Activated B cell treated with CpG ODN at 0.5 μM for 24 hours (primary cell): ENCODE measurements around the gene SLC17A4. TPM values are rescaled to one million over a fixed set of nuclear protein-coding genes. Genes with fewer than 3 reads are reported as not detected.

Experiments used
- ATAC-seq: fragments of 200-7000 bp; cut with Tn5 transposase; one replicate; pipeline ENCODE4 v1.10.0; 2021; ENCODE audit warnings: low read depth, mild to moderate bottlenecking, moderate library complexity
- CTCF ChIA-PET: fragments of 350-600 bp; sonication (Branson Sonifier 250); formaldehyde crosslinking; loops from one replicate; lab custom pipeline; 2021; ENCODE audit warnings: antibody characterized with exemption; lab: Charles Lee
- POLR2A ChIA-PET: fragments of 350-600 bp; sonication (Branson Sonifier 250); formaldehyde crosslinking; loops from one replicate; lab custom pipeline; 2021; ENCODE audit warnings: antibody characterized with exemption; lab: Charles Lee
- DNase-seq: peaks from one replicate; pipeline ENCODE4 v3.0.0; 2022
- H3K27ac Mint-ChIP-seq: one replicate; pipeline ENCODE4 v1.8.0; 2020; ENCODE audit warnings: mixed read lengths
- H3K27me3 Mint-ChIP-seq: one replicate; pipeline ENCODE4 v1.8.0; 2021; ENCODE audit warnings: mixed read lengths
- H3K36me3 Mint-ChIP-seq: one replicate; pipeline ENCODE4 v1.8.0; 2021; ENCODE audit warnings: low read depth, mixed read lengths
- H3K4me1 Mint-ChIP-seq: one replicate; pipeline ENCODE4 v1.8.0; 2021; ENCODE audit warnings: mixed read lengths
- H3K4me3 Mint-ChIP-seq: one replicate; pipeline ENCODE4 v1.8.0; 2020; ENCODE audit warnings: mild to moderate bottlenecking, mixed read lengths
- H3K9me3 Mint-ChIP-seq: one replicate; pipeline ENCODE4 v1.8.0; 2020; ENCODE audit warnings: mixed read lengths
- intact Hi-C: fragments of 100-400 bp; cut with micrococcal nuclease; formaldehyde crosslinking; loops from one replicate; pipeline ENCODE4 v1.15.1; 2024
- total RNA-seq: library from RNA; stranded (reverse); gene quantifications from 2 replicates; pipeline ENCODE4 v1.2.3, GENCODE V29; 2022
- TF ChIP-seq, protein P1 (sequence below): fragments of 200-600 bp; IDR thresholded peaks from one replicate; pipeline ENCODE4 v1.8.0; 2022; ENCODE audit warnings: antibody characterized with exemption, mild to moderate bottlenecking

SLC17A4 gene
- total RNA-seq, 1 donor from 2014 or later: not detected

- H3K27me3 Mint-ChIP-seq: no peaks in the 10 kb centered on the region
- intact Hi-C loops: loop anchor here (10.0 kb wide), 1 partner anchor 305 kb away; no protein-coding TSS in a partner anchor
- no peak for ATAC-seq
- H3K27ac Mint-ChIP-seq: no peak overlapping the region
- TF ChIP-seq, protein P1, sequence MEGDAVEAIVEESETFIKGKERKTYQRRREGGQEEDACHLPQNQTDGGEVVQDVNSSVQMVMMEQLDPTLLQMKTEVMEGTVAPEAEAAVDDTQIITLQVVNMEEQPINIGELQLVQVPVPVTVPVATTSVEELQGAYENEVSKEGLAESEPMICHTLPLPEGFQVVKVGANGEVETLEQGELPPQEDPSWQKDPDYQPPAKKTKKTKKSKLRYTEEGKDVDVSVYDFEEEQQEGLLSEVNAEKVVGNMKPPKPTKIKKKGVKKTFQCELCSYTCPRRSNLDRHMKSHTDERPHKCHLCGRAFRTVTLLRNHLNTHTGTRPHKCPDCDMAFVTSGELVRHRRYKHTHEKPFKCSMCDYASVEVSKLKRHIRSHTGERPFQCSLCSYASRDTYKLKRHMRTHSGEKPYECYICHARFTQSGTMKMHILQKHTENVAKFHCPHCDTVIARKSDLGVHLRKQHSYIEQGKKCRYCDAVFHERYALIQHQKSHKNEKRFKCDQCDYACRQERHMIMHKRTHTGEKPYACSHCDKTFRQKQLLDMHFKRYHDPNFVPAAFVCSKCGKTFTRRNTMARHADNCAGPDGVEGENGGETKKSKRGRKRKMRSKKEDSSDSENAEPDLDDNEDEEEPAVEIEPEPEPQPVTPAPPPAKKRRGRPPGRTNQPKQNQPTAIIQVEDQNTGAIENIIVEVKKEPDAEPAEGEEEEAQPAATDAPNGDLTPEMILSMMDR: no peak
- no peaks in the 10 kb centered on the region for H3K9me3 Mint-ChIP-seq
- no peaks in the 10 kb centered on the region for H3K36me3 Mint-ChIP-seq
- no peaks in the 10 kb centered on the region for H3K4me1 Mint-ChIP-seq
- H3K4me3 Mint-ChIP-seq: no peak overlapping the region
- CTCF ChIA-PET: interaction anchor here (0.9 to 4.7 kb wide), 9 partner anchors 61 to 217 kb away, joined by 3 to 37 read pairs (median 3); no protein-coding TSS in a partner anchor
- DNase-seq: no peak
- POLR2A ChIA-PET: interaction anchor here (1.2 kb wide), 1 partner anchor 203 kb away, joined by 5 read pairs; no protein-coding TSS in a partner anchor
Observed at GRCh38 chr6:25789475-25789874, 34.9 kb downstream of the SLC17A4 start.

DNA sequence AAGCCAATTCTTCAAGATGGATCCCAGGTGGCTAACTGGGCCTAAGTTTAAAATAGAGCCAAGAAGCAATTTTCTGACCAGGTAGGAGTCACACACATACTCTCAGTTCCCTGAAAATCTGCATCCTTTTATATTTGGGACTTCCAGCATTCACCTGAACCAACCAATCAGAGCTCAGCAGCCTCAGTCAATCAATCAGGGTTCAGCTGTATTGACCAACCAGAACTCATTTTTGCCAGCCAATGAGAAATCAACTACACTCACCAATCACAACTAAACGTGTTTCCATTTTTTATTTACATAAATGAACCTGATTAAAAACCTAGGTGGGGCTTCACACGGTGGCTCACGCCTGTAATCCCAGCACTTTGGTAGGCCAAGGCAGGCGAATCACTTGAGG lies 37.5 kb downstream of the SLC17A4 start:
- no peaks in the 10 kb centered on the region for H3K27me3 Mint-ChIP-seq
- intact Hi-C loops: no loop called here
- ChIA-PET POLR2A (no interaction called here), CTCF (no interaction called here)
- DNase-seq: no peak
- TF ChIP-seq, protein P1: no peak
- no peak for ATAC-seq
- H3K4me3 Mint-ChIP-seq: no peak overlapping the region
- H3K27ac Mint-ChIP-seq: no peak overlapping the region
- H3K9me3 Mint-ChIP-seq: no peaks in the 10 kb centered on the region
- no peaks in the 10 kb centered on the region for H3K4me1 Mint-ChIP-seq
- H3K36me3 Mint-ChIP-seq: no peaks in the 10 kb centered on the region

DNA sequence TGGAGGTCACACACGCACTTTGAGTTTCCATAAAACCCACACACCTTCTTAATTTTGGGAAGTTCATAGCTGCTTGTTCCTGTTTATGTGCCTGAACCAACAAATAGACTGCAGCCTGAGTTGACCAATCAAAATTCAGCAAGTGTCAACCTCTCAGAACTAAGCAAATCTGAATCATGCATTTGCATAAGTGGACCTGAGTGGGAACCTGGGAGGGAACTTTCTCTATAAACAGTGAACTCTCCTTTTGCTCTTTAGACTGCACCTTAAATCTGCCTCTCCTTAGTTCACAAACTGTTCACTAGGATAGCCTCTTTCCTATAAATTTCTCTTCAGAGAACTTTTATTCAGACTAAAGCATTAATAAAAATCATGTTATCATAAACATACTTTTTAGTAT lies 39.4 kb downstream of the SLC17A4 start:
- intact Hi-C loops: no loop called here
- POLR2A ChIA-PET: no interaction called here
- H3K4me1 Mint-ChIP-seq: no peaks in the 10 kb centered on the region
- no peak overlapping the region for H3K27ac Mint-ChIP-seq
- no peaks in the 10 kb centered on the region for H3K36me3 Mint-ChIP-seq
- ATAC-seq (no peak), DNase-seq (no peak)
- CTCF ChIA-PET: interaction anchor here (1.2 kb wide), 1 partner anchor 198 kb away, joined by 4 read pairs; no protein-coding TSS in a partner anchor
- H3K4me3 Mint-ChIP-seq: no peak overlapping the region
- peaks cover 5% of the 10 kb centered on the region for H3K27me3 Mint-ChIP-seq
- TF ChIP-seq, protein P1: no peak
- no peaks in the 10 kb centered on the region for H3K9me3 Mint-ChIP-seq

GRCh38 chr6:25794784-25795183 lies 40.2 kb downstream of the SLC17A4 start:
- TF ChIP-seq, protein P1: no peak
- no peaks in the 10 kb centered on the region for H3K4me1 Mint-ChIP-seq
- POLR2A ChIA-PET: no interaction called here
- peaks cover 5% of the 10 kb centered on the region for H3K27me3 Mint-ChIP-seq
- ATAC-seq (no peak), DNase-seq (no peak)
- no peaks in the 10 kb centered on the region for H3K9me3 Mint-ChIP-seq
- intact Hi-C loops: no loop called here
- no peak overlapping the region for H3K4me3 Mint-ChIP-seq
- H3K27ac Mint-ChIP-seq: no peak overlapping the region
- CTCF ChIA-PET: no interaction called here
- H3K36me3 Mint-ChIP-seq: no peaks in the 10 kb centered on the region

- CTCF ChIA-PET: no interaction called here
- Mint-ChIP-seq H3K27me3 (peaks cover 33% of the 10 kb centered on the region), H3K4me3 (no peak overlapping the region), H3K36me3 (no peaks in the 10 kb centered on the region), H3K4me1 (no peaks in the 10 kb centered on the region), H3K9me3 (peaks cover 4% of the 10 kb centered on the region), H3K27ac (no peak overlapping the region)
- intact Hi-C loops: no loop called here
- no peak for ATAC-seq
- TF ChIP-seq, protein P1: no peak
- POLR2A ChIA-PET: no interaction called here
- no peak for DNase-seq
Observed at GRCh38 chr6:25801436-25801835, 46.9 kb downstream of the SLC17A4 start.
